Adrenal gland (tissue), 12 donors: ENCODE data around the gene NPS. TPM values are rescaled to one million over a fixed set of nuclear protein-coding genes. Genes with fewer than 3 reads are reported as not detected.
A peak's percentile ranks its signal among the peaks of the same experiment; 100 is the strongest.

Experiments
- DNase-seq, 7 donors: peaks; one replicate each; pipeline ENCODE4 v3.0.0-alpha.2; 2019 to 2020
- H3K27ac ChIP-seq, 5 donors: fragments of 200-600 bp; sonication (generic) in 4 of 5; 1 replicate in 3 of 5; 2 replicates in 2 of 5; pipeline versions ENCODE4 v1.5.1 to v1.8.0; 2016 to 2020; ENCODE audit warnings: mild to moderate bottlenecking in 1 of 5
- H3K27me3 ChIP-seq: fragments of 200-600 bp; 2 replicates; pipeline ENCODE4 v1.8.0; 2021
- H3K36me3 ChIP-seq, 2 donors: fragments of 200-600 bp; replicated peaks in 1 of 2; 1 replicate in 1 of 2; 2 replicates in 1 of 2; pipeline versions ENCODE4 v1.5.1 to v1.8.0; 2018 to 2022
- H3K4me1 ChIP-seq, 2 donors: fragments of 200-600 bp; replicated peaks in 1 of 2; 1 replicate in 1 of 2; 2 replicates in 1 of 2; pipeline versions ENCODE4 v1.5.1 to v1.8.0; 2018 to 2021
- H3K4me3 ChIP-seq, 4 donors: fragments of 200-600 bp; sonication (generic) in 3 of 4; one replicate each; pipeline ENCODE4 v1.5.1; 2016 to 2018
- H3K9me3 ChIP-seq, 3 donors: fragments of 200-600 bp; sonication (generic) in 1 of 3; replicated peaks in 1 of 3; 1 replicate in 2 of 3; 2 replicates in 1 of 3; pipeline versions ENCODE4 v1.5.1 to v1.8.0; 2016 to 2021
- CTCF ChIP-seq, 6 experiments: fragments of 450-650 bp in 4 of 6; fragments of 200-600 bp in 2 of 6; sonication (generic) in 1 of 6; IDR thresholded peaks; 1 replicate in 5 of 6; 2 replicates in 1 of 6; pipeline versions ENCODE4 v1.5.1 to v1.8.0; 2016 to 2021; ENCODE audit warnings: antibody characterized with exemption in 6 of 6, mild to moderate bottlenecking in 2 of 6, moderate library complexity in 1 of 6
- POLR2A ChIP-seq, 2 donors: fragments of 450-650 bp; IDR thresholded peaks; one replicate each; pipeline ENCODE4 v1.6.1; 2017; ENCODE audit warnings: antibody characterized with exemption in 2 of 2, mild to moderate bottlenecking in 2 of 2, moderate library complexity in 1 of 2
- WGBS, 4 donors: extraction: QIAGEN DNeasy Blood & Tissue Kit in 2 of 4; methylation state at CpG; one replicate each; pipeline versions ENCODE4 v1.1.5 to v1.1.7; 2013 to 2017; 5-methylcytosine and 5-hydroxymethylcytosine counted together
- intact Hi-C, 2 donors: fragments of 100-400 bp; cut with DNase I; formaldehyde crosslinking; loops; one replicate each; pipeline versions ENCODE4 v1.14.1 to v1.15.0; 2022 to 2023
- polyA plus RNA-seq, 3 donors: library from polyadenylated mRNA; stranded (reverse); fragments of 200-250 nt in 2 of 3; fragments of 350-450 nt in 1 of 3; fragmentation: Illumina TruSeq in 1 of 3; extraction: RNeasy Lipid Tissue Mini Kit (QIAGEN cat#74804) in 1 of 3; gene quantifications; one replicate each; pipeline ENCODE4 v1.2.3, GENCODE V29; 2013 to 2014
- total RNA-seq, 9 donors: library from RNA; depleted of rRNA in 4 of 9; stranded (reverse); fragments of >200 nt in 4 of 9; fragments of 120-200 nt in 1 of 9; fragmentation: NEBNext Ultra II Directional in 1 of 9; extraction: Animal tissue kit (Norgen Biotek cat#: 25700) in 1 of 9; gene quantifications; one replicate each; pipeline versions ENCODE4 v1.1.0 to v1.2.4, GENCODE V29; 2013 to 2023
- donor health status: healthy with polysubstance abuse.
- donor health status: Bipolar disorder and iron deficiency.
- donor health status: DM: yes; HTN: yes; CAD: no.
- donor health status: DM: no; HTN: no; CAD: no.
- donor health status: DM: no; HTN: no; CAD: no.
- donor health status: DM: yes; HTN: yes; CAD: no.

The NPS gene
- total and polyA plus RNA-seq, 12 donors = not detected

GRCh38 chr10:127577376-127578258 is 28.5 kb downstream of the NPS start:
- Histone ChIP-seq H3K27ac (no peak overlapping the region), H3K27me3 (peaks cover 3% of the 10 kb centered on the region), H3K4me3 (no peak overlapping the region), H3K9me3 (peaks cover 0 to 8% (median 0%) of the 10 kb centered on the region in 3 donors), H3K4me1 (no peaks in the 10 kb centered on the region), H3K36me3 (no peaks in the 10 kb centered on the region)
- intact Hi-C loops = no loop called here
- 65 to 72% (median 68%) methylated on average over 8 of the region's 8 CpGs for WGBS, 4 donors
- DNase-seq = no peak
- TF ChIP-seq CTCF (IDR thresholded peaks at IDR 0.05) (peak in 4 of 6 experiments; percentile 11 to 27 (median 23)), POLR2A (IDR thresholded peaks at IDR 0.05) (no peak)

DNA sequence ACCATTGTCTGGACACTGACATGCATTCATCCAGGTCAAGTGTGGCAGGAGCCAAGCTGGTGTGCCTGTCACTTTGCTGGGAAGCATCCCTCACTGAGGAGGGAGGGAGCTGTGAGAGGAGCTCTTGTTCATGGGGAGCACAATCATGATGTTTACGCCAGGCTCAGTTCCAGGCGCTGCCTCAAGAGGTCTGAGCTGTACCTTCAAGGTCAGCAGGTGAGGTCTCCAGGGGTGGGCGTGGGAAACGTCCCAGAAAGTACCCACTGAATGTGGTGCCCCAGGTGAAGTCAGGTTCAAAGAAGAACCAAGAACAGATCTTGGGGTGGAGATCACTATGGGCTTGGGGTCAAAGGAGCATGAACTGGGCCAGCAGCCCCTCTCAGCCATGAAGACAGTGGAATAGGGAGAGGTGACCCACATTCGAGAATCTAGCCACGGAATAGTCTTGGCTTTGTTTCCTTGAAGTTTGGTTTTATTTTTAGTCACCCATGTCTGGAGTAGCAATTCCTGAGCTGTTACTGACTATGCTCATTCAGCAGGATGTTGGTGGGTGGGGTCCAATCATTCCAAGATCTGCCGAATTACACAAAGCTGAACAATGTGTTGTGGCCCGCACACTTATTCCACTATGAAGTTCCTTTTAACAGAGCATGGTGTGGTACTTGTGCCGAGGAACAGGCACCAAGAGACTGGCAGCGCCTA is 29.3 kb downstream of the NPS start:
- peaks cover 0 to 3% (median 0%) of the 10 kb centered on the region in 3 donors for H3K9me3 ChIP-seq
- H3K27ac ChIP-seq = no peak overlapping the region
- H3K36me3 ChIP-seq = no peaks in the 10 kb centered on the region
- 36 to 61% (median 58%) methylated on average over 10 of the region's 10 CpGs for WGBS, 4 donors
- no peak overlapping the region for H3K4me3 ChIP-seq
- H3K27me3 ChIP-seq = peaks cover 3% of the 10 kb centered on the region
- intact Hi-C loops = no loop called here
- H3K4me1 ChIP-seq = no peaks in the 10 kb centered on the region
- no peak for DNase-seq
- no peak for TF ChIP-seq POLR2A (IDR thresholded peaks at IDR 0.05)
- no peak for TF ChIP-seq CTCF (IDR thresholded peaks at IDR 0.05)

GRCh38 chr10:127578961-127579305 is 29.8 kb downstream of the NPS start:
- Histone ChIP-seq H3K4me3 (no peak overlapping the region), H3K36me3 (no peaks in the 10 kb centered on the region), H3K27me3 (peaks cover 3% of the 10 kb centered on the region), H3K27ac (no peak overlapping the region), H3K4me1 (no peaks in the 10 kb centered on the region), H3K9me3 (no peaks in the 10 kb centered on the region)
- WGBS, 4 donors = 70 to 85% (median 76%) methylated on average over 4 to 7 of the region's 7 CpGs
- no peak for DNase-seq
- TF ChIP-seq POLR2A (IDR thresholded peaks at IDR 0.05) (no peak), CTCF (IDR thresholded peaks at IDR 0.05) (no peak)
- intact Hi-C loops = no loop called here

DNA sequence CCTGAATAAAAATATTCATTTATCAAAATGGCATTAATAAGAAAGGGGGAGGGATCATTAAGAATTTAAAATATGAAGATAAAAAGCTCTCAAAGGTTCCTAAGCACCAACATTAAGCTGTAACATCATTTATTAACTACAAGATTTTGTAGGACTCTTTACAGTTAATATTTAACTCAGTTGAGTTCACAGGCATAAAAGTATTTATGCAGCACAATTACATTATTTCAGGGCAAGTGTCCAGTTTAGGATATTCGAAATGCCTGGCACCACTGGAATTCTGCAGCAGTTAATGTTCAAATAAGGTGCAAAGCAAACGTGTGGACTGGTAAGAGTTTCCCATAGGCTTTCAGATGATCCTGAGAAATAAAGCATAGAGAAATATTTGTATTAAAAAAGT is 30.5 kb downstream of the NPS start:
- no peak for DNase-seq
- TF ChIP-seq CTCF (IDR thresholded peaks at IDR 0.05) (no peak), POLR2A (IDR thresholded peaks at IDR 0.05) (no peak)
- no peak overlapping the region for H3K4me3 ChIP-seq
- no peak overlapping the region for H3K27ac ChIP-seq
- 45 to 50% (median 47%) methylated on average over 2 of the region's 2 CpGs for WGBS, 4 donors
- H3K9me3 ChIP-seq = no peaks in the 10 kb centered on the region
- H3K36me3 ChIP-seq = no peaks in the 10 kb centered on the region
- intact Hi-C loops = no loop called here
- peaks cover 3% of the 10 kb centered on the region for H3K27me3 ChIP-seq
- no peaks in the 10 kb centered on the region for H3K4me1 ChIP-seq
